GM18498 (cell line): ENCODE results near the gene HJURP.

Source experiments
- ATAC-seq: cut with Tn5 transposase; IDR thresholded peaks from one replicate; pipeline ENCODE4 v1.9.1; 2021; ENCODE audit warnings: mild to moderate bottlenecking, moderate library complexity; ENCODE audit not compliant: unreplicated experiment

The HJURP gene

DNA sequence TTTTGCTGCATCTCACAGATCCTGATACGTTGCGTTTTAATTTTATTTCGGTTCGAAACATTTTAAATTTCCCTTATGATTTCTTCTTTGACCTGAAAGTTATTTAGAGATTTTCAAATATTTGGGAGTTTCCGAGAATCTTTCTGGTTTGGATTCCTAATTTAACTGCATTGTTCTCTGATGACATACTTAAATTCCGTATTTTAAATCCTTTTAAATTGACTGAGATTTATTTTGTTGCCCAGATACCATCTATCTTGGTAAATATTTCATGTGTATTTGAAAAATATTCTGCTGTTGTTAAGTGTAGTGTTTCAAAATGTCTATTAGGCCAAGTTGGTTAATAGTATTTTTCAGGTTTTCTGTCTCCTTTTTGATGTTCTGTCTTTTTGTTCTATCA lies 38.5 kb downstream of the HJURP start:
- ATAC-seq, result no peak

DNA sequence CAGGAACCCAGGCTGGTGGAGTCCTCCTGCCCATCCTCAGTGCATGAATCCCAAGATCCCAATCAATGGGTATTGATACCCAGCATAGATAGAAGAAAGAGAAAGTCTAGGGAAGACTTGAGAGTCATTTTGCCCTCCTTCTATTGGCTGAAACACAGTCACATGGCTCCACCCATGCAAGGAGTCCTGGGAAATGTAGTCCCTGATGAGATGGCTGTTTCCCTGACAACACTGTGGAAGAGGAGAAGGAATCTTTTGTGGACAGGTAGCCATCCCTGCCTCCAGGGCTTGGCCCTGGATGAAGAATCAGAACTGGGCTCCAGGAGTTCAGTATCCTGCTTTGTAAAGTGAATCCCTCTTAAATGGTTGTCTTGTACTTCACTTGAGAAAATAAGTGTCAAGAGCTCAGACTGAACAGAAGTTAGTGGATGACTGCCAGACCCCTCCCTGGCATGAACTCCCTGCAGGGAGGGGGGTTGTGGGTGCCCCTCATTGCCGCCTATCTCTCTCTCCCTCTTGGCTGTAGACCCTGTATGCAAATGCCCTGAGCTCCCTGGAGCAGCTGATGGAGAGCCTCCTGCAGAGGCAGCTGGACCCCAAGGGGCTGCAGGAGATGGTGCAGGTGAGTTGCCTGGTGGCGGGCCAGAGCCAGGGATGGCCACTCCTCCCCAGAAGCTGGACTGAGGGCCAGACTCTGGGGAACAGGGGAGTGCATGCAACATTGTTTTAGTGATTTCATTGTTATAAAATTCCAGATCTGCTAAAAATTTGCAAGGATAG lies 40.1 kb downstream of the HJURP start:
- no peak for ATAC-seq

DNA sequence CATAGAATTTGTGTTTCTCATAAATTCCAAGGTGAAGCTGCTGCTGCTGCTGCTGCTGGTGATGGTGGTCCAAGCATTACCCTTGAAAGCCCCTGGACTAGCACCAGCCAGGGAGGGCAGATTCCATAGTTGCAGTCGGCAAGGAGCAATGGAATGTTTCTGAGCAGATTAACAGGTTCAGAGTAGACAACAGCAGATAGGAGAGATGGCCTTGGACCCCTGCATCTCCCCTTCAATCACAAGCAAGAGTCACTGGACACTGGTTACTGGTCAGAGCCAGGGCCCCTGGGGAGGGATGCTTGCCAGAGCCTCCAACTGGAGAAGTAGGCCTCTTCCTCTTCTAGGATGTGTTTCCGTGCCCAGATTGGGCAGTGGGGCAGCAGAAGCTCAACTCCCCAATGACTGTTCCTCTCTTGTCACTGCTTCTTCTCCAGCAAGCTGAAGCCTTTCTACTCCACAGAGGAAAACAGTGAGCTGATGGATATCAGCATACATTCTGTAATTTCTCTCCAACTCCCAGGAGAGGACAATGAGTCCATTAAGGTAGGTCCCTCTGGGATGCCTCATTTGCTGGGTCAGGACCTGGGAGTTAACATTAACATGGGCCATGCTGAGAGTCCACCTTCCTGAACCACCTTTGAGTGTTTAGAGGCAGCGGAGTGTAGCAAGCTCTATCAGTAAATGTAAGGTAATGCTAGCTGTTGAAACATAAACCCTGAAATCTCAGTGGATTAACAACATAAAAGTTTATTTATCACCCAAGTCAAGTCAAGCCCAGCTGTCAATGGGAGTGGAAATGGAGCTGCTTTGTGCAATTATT lies 40.9 kb downstream of the HJURP start:
- no peak for ATAC-seq

- no peak for ATAC-seq
Observed at GRCh38 chr2:233811732-233812131, 42.6 kb downstream of the HJURP start.

DNA sequence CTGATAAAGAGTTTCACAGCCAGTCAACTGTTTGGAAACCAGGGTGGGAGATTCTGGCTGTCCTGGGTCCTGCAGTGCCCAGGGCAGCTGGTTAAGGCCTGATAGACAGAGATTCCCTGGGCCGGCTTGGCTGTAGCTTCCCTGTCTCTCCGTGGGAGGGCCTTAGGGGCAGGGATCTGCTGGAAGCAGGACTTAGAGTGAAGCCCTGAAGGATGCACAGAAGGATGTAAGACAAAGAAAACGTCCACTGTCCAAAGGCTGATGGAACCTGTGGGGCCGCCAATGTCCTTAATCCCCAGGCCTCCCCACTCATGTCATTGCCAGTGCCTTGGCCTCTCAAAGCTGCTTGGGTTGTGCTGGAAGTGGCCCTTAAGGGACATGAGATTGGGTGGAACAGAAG lies 43.2 kb downstream of the HJURP start:
- ATAC-seq, result no peak

GRCh38 chr2:233810385-233810784 lies 44.0 kb downstream of the HJURP start:
- ATAC-seq, result no peak

DNA sequence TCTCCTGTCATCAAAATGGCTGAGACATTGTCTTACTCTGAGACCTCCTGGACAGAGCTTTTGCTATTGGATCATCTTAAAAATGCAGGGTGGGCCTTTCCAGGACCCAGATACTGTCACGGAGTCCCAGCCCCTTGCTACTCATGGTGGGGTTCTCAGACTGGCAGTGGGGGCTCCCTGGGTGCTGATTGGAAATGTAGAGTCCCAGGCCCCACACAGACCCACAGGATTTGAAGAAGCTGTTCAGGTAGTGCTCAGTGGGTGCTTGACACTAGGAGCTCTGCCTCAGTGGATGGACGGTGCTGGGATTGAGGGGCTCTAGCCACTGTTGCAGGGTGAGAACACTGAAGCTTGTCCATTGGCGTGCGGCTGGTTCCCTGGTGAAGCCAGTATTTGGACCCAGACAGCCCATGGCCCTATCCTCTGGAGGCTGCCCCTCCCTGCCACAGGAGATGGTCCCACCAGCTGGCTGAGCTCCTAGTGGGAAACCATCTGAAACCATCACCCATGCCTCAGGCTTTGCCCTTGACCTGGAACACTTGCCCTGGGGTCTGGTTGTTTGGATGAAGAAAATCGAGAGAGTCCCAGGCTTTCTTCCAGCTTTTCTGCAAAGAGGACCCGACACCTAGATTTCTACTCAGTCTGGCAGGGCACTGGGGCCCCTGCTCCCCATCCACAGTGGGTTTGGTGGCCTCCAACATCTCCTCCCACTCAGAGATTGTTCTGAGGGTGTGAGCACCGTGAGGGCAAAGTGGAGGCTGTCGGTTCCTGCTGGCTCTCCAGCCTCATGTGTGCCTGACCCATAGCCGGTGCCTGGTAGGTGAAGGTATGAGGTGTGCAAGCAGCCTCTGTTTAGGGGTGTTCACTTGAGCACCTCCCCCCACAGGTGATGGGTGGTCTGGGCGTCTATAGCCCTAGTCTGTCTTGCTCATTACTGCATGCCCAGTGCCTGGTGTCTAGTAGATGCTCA lies 46.1 kb downstream of the HJURP start:
- ATAC-seq, result no peak

DNA sequence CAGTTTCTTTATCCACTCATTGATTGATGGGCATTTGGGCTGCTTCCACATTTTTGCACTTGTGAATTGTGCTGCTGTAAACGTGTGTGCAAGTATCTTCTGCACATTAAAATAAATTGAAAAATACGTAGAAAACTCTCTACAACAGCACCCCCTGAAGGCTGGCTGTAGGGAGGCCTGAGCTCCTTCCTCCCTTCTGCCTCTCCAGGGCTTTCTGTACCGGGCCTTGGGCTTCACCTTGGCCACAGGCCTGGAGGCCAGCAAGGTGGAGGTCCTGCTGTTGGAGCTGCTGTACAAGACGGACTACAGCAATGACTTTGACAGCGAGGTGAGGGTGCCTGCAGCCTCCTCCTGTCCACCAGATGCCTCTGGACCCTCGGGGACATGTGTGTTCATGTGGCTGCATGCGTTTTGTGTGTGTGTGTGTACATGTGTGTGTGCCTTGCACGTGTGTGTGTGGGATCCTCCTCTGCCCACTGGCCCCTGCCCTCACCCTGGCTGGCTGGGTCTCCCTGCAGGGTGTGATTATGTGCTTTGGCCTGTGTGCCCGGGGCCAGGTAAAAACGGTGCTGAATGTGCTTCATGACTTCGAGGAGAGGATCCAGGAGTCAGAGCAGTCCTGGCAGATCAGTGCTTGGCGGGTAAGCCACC lies 47.0 kb downstream of the HJURP start:
- no peak for ATAC-seq

DNA sequence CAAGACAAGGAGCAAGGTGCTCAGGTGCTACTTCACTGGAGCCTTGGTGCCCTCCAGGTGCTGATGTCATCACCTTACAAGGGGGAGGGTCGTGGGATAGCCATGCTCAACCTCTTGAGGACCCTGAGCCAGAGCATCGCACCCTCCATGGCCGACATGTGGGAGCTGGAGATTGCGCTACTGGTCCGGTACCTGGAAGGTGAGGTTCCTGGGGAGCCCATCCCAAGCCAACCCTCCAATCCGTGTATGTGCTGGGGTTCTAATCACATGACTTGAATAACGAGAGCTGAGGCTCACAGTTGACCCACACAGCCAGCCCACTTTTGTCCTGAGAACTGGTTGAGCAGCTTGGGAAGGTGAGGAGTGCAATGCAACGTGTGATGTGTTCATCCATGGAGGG lies 50.3 kb downstream of the HJURP start:
- no peak for ATAC-seq

- no peak for ATAC-seq
Observed at GRCh38 chr2:233803292-233803911, 50.9 kb downstream of the HJURP start.

DNA sequence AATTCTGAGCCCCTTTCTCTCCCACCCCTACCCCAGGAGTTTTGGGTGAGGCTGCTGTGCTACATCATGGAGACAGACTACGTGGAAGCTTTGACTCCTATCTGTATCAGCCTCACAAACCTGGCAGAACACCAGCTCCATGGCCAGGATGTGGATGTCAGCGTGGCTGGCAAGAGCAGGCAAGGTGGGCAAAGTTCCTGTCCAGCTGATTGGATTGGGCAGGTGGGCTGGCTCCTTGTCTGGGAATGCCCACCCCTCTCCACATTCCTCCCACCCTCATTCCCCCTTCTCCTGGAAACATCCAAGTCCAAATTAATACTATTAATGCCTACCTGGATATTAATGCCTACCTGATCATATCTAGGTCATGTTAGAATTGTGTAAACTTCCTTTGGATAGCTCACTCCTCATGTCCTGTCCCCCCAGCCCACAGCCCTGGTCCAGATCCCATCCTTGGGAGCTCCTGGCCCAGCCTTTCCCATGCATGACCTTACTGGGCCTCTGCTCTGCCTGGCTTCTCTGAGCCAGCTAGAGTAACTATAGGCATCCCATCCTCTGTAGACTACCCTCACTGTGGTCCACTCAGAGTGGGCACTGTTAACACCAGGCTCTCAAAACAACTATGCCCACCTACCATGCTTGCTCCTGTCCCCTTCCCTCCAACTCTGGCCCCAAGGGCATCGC lies 52.1 kb downstream of the HJURP start:
- no peak for ATAC-seq

- ATAC-seq, result no peak
Observed at GRCh38 chr2:233801357-233802131, 52.8 kb downstream of the HJURP start.

- no peak for ATAC-seq
Observed at GRCh38 chr2:233800208-233800607, 54.1 kb downstream of the HJURP start.

DNA sequence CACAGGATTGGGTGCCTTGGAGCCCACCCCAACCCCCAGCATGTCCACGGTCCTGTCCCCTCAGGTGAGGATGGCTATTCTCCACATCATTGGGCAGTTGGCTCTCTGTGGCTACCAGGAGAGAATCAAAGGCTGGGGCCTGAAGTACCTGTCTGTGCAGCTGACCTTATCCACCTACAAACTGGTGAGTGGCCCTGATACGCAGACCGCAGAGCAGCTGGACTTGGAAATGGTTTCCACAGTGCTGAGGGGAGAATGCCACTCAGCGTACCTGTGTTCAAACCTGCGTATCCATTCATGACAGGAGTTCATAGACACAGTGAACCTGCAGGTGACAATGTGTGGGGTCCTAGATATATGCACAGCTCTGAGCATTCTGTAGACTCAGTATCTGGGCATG lies 54.6 kb downstream of the HJURP start:
- no peak for ATAC-seq

GRCh38 chr2:233799087-233799665 lies 55.2 kb downstream of the HJURP start:
- no peak for ATAC-seq

GRCh38 chr2:233798335-233799086 lies 55.8 kb downstream of the HJURP start:
- ATAC-seq, result no peak

DNA sequence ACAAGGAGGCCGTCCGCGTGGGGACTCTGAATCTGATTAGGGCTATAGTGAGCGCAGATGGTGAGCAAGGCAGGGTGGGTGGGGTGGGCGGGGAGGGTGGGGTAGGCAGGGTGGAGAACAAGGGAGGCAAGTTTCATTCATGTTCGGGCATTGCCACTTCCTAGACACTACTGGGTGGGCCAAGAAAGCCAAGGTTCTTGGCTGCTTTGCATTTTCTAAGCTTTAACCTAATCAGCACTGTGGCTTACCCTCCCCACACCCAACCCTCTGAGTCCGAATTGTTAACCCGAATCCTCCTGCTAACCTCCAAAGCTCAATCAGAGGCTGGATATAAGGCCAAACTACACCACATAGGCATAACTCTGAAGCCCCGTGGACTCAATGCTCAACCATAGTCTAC lies 58.1 kb downstream of the HJURP start:
- ATAC-seq, result no peak

DNA sequence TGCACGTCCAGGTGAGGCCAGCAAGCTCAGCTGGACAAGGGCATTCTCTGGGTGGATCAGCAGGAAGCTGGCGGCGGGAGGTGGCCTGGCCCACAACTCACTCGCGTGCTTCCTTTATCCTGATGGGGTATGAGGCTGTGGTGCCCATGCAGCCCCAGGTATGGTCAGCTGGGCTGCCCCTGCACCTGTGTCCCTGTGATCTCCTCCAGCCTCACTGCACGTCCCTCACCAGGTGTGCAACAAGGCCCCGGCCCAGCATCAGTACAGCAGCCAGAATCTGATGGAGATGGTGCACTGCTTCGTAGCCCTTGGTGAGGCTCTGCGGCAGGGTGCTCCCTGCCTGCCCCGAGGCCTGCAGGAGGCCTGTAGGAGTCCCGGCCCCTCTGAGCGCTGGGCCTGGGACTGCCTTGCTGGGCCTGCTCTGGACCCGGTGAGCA lies 58.6 kb downstream of the HJURP start:
- ATAC-seq, result no peak
